K562 (cell line): ENCODE measurements around the gene ITPR2. TPM values are rescaled to one million over a fixed set of nuclear protein-coding genes. Genes with fewer than 3 reads are reported as not detected.

Experiments used
- ATAC-seq: fragments of 200-7000 bp; cut with Tn5 transposase; 3 replicates; pipeline ENCODE4 v1.9.1; 2020; ENCODE audit warnings: moderate library complexity
- BruUV-seq: library from RNA; stranded (reverse); fragments of 400-500 nt; replicated peaks from 2 replicates; lab custom pipeline; 2021; lab: Mats Ljungman, UMichigan
- CTCF ChIA-PET: fragments of 300-600 bp; formaldehyde crosslinking; extraction: SDS; loops from one replicate; lab custom pipeline; 2021; ENCODE audit warnings: low intra/inter-chr PET ratio; lab: Yijun Ruan, JAX
- POLR2A ChIA-PET: fragments of 300-600, 350-650 bp; sonication (Branson Sonifier 250); formaldehyde crosslinking; extraction: SDS; loops from one replicate; lab custom pipeline; 2021; ENCODE audit warnings: antibody characterized with exemption, inconsistent platforms; lab: Yijun Ruan, JAX
- DNase-seq, 4 experiments: peaks; one replicate each; pipeline versions ENCODE4 v3.0.0 to v3.0.0-alpha.2; 2011 to 2018; ENCODE audit warnings: low spot score in 3 of 4, mixed read lengths in 3 of 4; ENCODE audit errors: extremely low read depth in 1 of 4
- FAIRE-seq: peaks from 2 replicates; lab custom pipeline; 2011; peaks lifted over from hg19 to GRCh38; lab: Jason Lieb, UNC
- H2AFZ ChIP-seq: 2 replicates; pipeline ENCODE4 v1.6.0; 2011; ENCODE audit warnings: low read depth, low read length, control low read depth, inconsistent platforms
- H3K27ac ChIP-seq: fragments of 200-600 bp; 3 replicates; pipeline ENCODE4 v1.8.0; 2011; ENCODE audit warnings: low read depth, mild to moderate bottlenecking, control low read depth, inconsistent platforms, low read length, moderate library complexity, mixed read lengths; ENCODE audit errors: extremely low read depth
- H3K27me3 ChIP-seq, 2 experiments: fragments of 300-600 bp in 1 of 2; 2 replicates in 1 of 2; 3 replicates in 1 of 2; pipeline versions ENCODE4 v1.6.0 to v1.8.0; 2011; ENCODE audit warnings: inconsistent platforms in 2 of 2, low read length in 2 of 2, mild to moderate bottlenecking in 1 of 2, mixed read lengths in 1 of 2, moderate library complexity in 1 of 2; ENCODE audit not compliant: control insufficient read depth in 2 of 2, insufficient read depth in 2 of 2
- H3K36me3 ChIP-seq: fragments of 300-600 bp; 3 replicates; pipeline ENCODE4 v1.8.0; 2011; ENCODE audit warnings: mild to moderate bottlenecking, low read length, inconsistent platforms; ENCODE audit not compliant: control insufficient read depth, insufficient read depth
- H3K4me1 ChIP-seq, 2 experiments: fragments of 200-600 bp in 1 of 2; replicated peaks in 1 of 2; 2 replicates in 1 of 2; 3 replicates in 1 of 2; pipeline versions ENCODE4 v1.5.1 to v1.8.0; 2011; ENCODE audit warnings: inconsistent platforms in 2 of 2, low read length in 2 of 2, mild to moderate bottlenecking in 1 of 2, mixed read lengths in 1 of 2, moderate library complexity in 1 of 2; ENCODE audit not compliant: control insufficient read depth in 2 of 2, insufficient read depth in 2 of 2
- H3K4me2 ChIP-seq: 2 replicates; pipeline ENCODE4 v1.6.1; 2011; ENCODE audit warnings: low read length, control low read depth, inconsistent platforms, mixed read lengths; ENCODE audit not compliant: insufficient read depth
- H3K4me3 ChIP-seq: fragments of 200-600 bp; sonication (generic), shearing (Covaris generic); 2 replicates; pipeline ENCODE4 v1.5.1; 2016; ENCODE audit warnings: control low read depth, inconsistent platforms
- H3K79me2 ChIP-seq: fragments of 200-600 bp; 3 replicates; pipeline ENCODE4 v1.8.0; 2011; ENCODE audit warnings: low read length, inconsistent platforms; ENCODE audit not compliant: control insufficient read depth, insufficient read depth
- H3K9ac ChIP-seq, 2 experiments: 2 replicates each; pipeline versions ENCODE4 v1.6.0 to v1.6.1; 2011; ENCODE audit warnings: low read depth in 2 of 2, low read length in 2 of 2, control low read depth in 1 of 2, inconsistent platforms in 1 of 2, mild to moderate bottlenecking in 1 of 2, mixed read lengths in 1 of 2; ENCODE audit not compliant: insufficient read depth in 1 of 2
- H3K9me1 ChIP-seq: one replicate; pipeline ENCODE4 v1.6.0; 2011; ENCODE audit warnings: inconsistent platforms, mild to moderate bottlenecking, low read length, moderate library complexity; ENCODE audit not compliant: control insufficient read depth, insufficient read depth
- H3K9me3 ChIP-seq: replicated peaks from 2 replicates; pipeline ENCODE4 v1.5.1; 2011; ENCODE audit warnings: low read depth, low read length, inconsistent platforms; ENCODE audit not compliant: control insufficient read depth, insufficient read depth
- H4K20me1 ChIP-seq: replicated peaks from 2 replicates; pipeline ENCODE4 v1.6.1; 2011; ENCODE audit warnings: low read length, inconsistent platforms, mixed read lengths; ENCODE audit not compliant: control insufficient read depth, insufficient read depth
- CEBPG ChIP-seq, 3 experiments: fragments of 200-800 bp in 1 of 3; sonication (Bioruptor generic) in 1 of 3; sonication (generic) in 1 of 3; formaldehyde crosslinking in 1 of 3; IDR thresholded peaks in 2 of 3; conservative IDR thresholded peaks in 1 of 3; 2 replicates each; pipeline versions ENCODE4 v1.6.1 to v1.8.0; 2016 to 2022; ENCODE audit warnings: missing compliant biosample characterization in 2 of 3, missing genetic modification characterization in 2 of 3, mild to moderate bottlenecking in 1 of 3, missing genetic modification reagents in 1 of 3
- PHF21A ChIP-seq: fragments of 450-650 bp; IDR thresholded peaks from 2 replicates; pipeline ENCODE4 v1.6.1; 2017; ENCODE audit warnings: low read depth, borderline replicate concordance
- TFAM ChIP-seq: fragments of 250-450 bp; sonication (Bioruptor Pico); conservative IDR thresholded peaks from 2 replicates; pipeline ENCODE4 v1.5.0; 2021; ENCODE audit warnings: mild to moderate bottlenecking, moderate library complexity
- ZNF668 ChIP-seq: fragments of 250-450 bp; sonication (Bioruptor Pico); IDR thresholded peaks from 2 replicates; pipeline ENCODE4 v1.8.0; 2022; ENCODE audit warnings: mild to moderate bottlenecking, inconsistent platforms
- WGBS: fragments of 100-300 bp; shearing (Covaris generic); methylation state at CpG from one replicate; pipeline ENCODE4 v1.1.6; 2016; ENCODE audit warnings: low coverage, mixed read lengths; ENCODE audit not compliant: insufficient coverage; ENCODE audit errors: missing lambda C conversion rate; 5-methylcytosine and 5-hydroxymethylcytosine counted together
- in situ Hi-C: fragments of 300-500 bp; cut with MboI; formaldehyde crosslinking; loops from 4 replicates; pipeline ENCODE4 v1.15.0; 2018; ENCODE audit warnings: inconsistent platforms, mixed read lengths
- intact Hi-C: fragments of 100-400 bp; cut with micrococcal nuclease; formaldehyde crosslinking; loops from 2 replicates; pipeline ENCODE4 v1.14.2; 2022
- polyA plus RNA-seq, 8 experiments: library from polyadenylated mRNA; depleted of rRNA in 4 of 8; stranded (reverse) in 5 of 8; unstranded in 3 of 8; fragments of >200 nt; fragmentation: Nextera tagmentation in 2 of 8; fragmentation: Illumina TruSeq in 1 of 8; extraction: Ambion mirVana in 2 of 8; extraction: Trizol in 1 of 8; gene quantifications; 2 replicates each; pipeline versions ENCODE4 v1.2.1 to v1.2.3, GENCODE V29; 2011 to 2014; ENCODE audit warnings: inconsistent platforms in 1 of 8, missing spikeins in 1 of 8
- total RNA-seq, 7 experiments: library from RNA; depleted of rRNA in 6 of 7; stranded (reverse); fragments of >200 nt in 6 of 7; fragmentation: Illumina TruSeq in 2 of 7; extraction: Trizol in 2 of 7; gene quantifications; 2 replicates each; pipeline versions ENCODE4 v1.2.1 to v1.2.3, GENCODE V29; 2011 to 2021; ENCODE audit warnings: low replicate concordance in 1 of 7
- TF ChIP-seq, protein P1 (sequence below): sonication (generic); formaldehyde crosslinking; IDR thresholded peaks from 2 replicates; pipeline ENCODE4 v1.8.1; 2023; ENCODE audit warnings: mild to moderate bottlenecking, missing genetic modification reagents
- TF ChIP-seq, protein P2 (sequence below): sonication (generic); formaldehyde crosslinking; IDR thresholded peaks from 2 replicates; pipeline ENCODE4 v1.8.1; 2023; ENCODE audit warnings: mild to moderate bottlenecking, missing genetic modification reagents, moderate library complexity

Gene ITPR2
- total and polyA plus RNA-seq, 9 of the 15 experiments (the other 6 are each of a cell fraction or from before 2014, with no cell fraction given), result 0.21 to 3.3 (median 0.95) TPM

DNA sequence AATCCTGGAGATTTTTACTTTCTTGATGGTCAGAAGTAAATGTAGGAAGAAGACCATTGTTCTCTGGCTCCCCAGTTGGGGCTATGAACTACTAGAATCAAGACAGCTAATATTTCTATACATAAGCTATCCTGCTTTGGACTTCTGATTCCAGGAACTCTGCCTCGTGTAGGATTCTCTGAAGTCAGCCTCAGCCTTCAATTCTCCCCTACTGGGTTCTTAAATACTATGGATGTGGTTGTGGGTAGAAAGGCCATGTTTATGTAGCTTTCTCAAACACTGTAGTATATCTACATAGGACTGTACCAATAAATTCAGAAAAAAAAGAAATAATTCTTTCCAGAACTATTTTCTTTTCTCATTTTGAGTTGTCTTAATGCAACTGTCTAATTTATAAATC lies 302.5 kb downstream of the ITPR2 start:
- in situ Hi-C loops, result no loop called here
- H3K9me1 ChIP-seq, result no peaks in the 10 kb centered on the region
- no peaks in the 10 kb centered on the region for H3K9me3 ChIP-seq
- BruUV-seq, result no TSS peak
- H3K27ac ChIP-seq, result no peak overlapping the region
- ChIA-PET POLR2A (no interaction called here), CTCF (no interaction called here)
- H2AFZ ChIP-seq, result no peak overlapping the region
- no peak for ATAC-seq
- FAIRE-seq, result no peak
- H3K36me3 ChIP-seq, result no peaks in the 10 kb centered on the region
- no peak overlapping the region for H3K4me2 ChIP-seq
- DNase-seq, result no peak
- H3K4me1 ChIP-seq, result no peaks in the 10 kb centered on the region
- no peak overlapping the region for H3K4me3 ChIP-seq
- no peak overlapping the region for H3K9ac ChIP-seq
- H4K20me1 ChIP-seq, result no peaks in the 10 kb centered on the region
- no peaks in the 10 kb centered on the region for H3K79me2 ChIP-seq
- WGBS, result 0% methylated on average over 1 of the region's 1 CpG
- no peaks in the 10 kb centered on the region for H3K27me3 ChIP-seq
- TF ChIP-seq ZNF668, result no peak
- TF ChIP-seq, protein P1, sequence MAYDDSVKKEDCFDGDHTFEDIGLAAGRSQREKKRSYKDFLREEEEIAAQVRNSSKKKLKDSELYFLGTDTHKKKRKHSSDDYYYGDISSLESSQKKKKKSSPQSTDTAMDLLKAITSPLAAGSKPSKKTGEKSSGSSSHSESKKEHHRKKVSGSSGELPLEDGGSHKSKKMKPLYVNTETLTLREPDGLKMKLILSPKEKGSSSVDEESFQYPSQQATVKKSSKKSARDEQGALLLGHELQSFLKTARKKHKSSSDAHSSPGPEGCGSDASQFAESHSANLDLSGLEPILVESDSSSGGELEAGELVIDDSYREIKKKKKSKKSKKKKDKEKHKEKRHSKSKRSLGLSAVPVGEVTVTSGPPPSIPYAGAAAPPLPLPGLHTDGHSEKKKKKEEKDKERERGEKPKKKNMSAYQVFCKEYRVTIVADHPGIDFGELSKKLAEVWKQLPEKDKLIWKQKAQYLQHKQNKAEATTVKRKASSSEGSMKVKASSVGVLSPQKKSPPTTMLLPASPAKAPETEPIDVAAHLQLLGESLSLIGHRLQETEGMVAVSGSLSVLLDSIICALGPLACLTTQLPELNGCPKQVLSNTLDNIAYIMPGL (CRISPR knock-in tag), result no peak
- TF ChIP-seq PHF21A, result no peak
- no peak for TF ChIP-seq TFAM (CRISPR knock-in tag)
- no peak for TF ChIP-seq CEBPG (CRISPR knock-in tag; IDR thresholded peaks at IDR 0.05)
- no peak for TF ChIP-seq CEBPG (tag; conservative IDR thresholded peaks at IDR 0.05 in 1 of 2, IDR thresholded peaks at IDR 0.05 in 1 of 2)
- TF ChIP-seq, protein P2, sequence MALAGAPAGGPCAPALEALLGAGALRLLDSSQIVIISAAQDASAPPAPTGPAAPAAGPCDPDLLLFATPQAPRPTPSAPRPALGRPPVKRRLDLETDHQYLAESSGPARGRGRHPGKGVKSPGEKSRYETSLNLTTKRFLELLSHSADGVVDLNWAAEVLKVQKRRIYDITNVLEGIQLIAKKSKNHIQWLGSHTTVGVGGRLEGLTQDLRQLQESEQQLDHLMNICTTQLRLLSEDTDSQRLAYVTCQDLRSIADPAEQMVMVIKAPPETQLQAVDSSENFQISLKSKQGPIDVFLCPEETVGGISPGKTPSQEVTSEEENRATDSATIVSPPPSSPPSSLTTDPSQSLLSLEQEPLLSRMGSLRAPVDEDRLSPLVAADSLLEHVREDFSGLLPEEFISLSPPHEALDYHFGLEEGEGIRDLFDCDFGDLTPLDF (CRISPR knock-in tag), result no peak
- TF ChIP-seq, all 486 proteins: peak for 0
- intact Hi-C loops, result no loop called here
